ENCODE data around the gene MTCH2.
"Not testable (repeated sequence)": the region's sequence is repeated elsewhere in the genome, so short reads cannot be mapped to it uniquely, and the experiment has no call there.

MTCH2 gene

DNA sequence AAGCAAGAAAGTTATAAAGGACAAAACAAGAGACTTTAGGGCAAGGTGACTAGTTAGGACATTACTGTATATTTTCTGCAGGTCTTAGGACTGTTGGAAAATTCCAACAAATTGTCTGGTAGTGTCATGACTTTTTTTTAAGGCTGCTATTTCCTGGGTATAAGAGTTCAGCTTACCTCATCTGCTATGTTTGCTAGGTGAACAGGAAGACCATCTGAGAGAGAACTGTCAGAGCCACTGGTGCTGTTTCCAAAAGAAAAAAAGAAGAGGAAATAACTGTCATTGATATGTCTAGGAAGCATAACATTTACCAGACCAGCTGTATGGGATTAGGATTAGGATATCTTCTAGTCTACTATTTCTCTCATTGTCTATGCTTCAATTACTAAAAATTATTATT lies 26.3 kb upstream of the MTCH2 start:
- Histone ChIP-seq H3K4me2 (ENCODE audit: low read length) (no peak overlapping the region), H3F3A (ENCODE audit: insufficient read depth, low read length) (no peaks in the 10 kb centered on the region), H3K36me3 (ENCODE audit: insufficient read depth, low read length) (no peaks in the 10 kb centered on the region), H3K79me2 (ENCODE audit: insufficient read depth, low read length) (no peaks in the 10 kb centered on the region), H3K27ac (ENCODE audit: low read depth, low read length, poor library complexity, severe bottlenecking) (no peak overlapping the region), H3K9me3 (ENCODE audit: low read length) (no peaks in the 10 kb centered on the region), H3K9ac (ENCODE audit: low read length) (no peak overlapping the region), H2AFZ (ENCODE audit: low read length) (no peak overlapping the region), H3K4me1 (ENCODE audit: insufficient read depth, low read length, severe bottlenecking) (no peaks in the 10 kb centered on the region), H3K9me2 (ENCODE audit: low read depth, low read length) (no peaks in the 10 kb centered on the region), H3K27me3 (ENCODE audit: insufficient read depth, low read length) (no peaks in the 10 kb centered on the region), H3K4me3 (ENCODE audit: low read depth, low read length, poor library complexity, severe bottlenecking) (no peak overlapping the region), H4K20me1 (ENCODE audit: insufficient read depth, low read length) (no peaks in the 10 kb centered on the region)
- TF ChIP-seq, protein P1, sequence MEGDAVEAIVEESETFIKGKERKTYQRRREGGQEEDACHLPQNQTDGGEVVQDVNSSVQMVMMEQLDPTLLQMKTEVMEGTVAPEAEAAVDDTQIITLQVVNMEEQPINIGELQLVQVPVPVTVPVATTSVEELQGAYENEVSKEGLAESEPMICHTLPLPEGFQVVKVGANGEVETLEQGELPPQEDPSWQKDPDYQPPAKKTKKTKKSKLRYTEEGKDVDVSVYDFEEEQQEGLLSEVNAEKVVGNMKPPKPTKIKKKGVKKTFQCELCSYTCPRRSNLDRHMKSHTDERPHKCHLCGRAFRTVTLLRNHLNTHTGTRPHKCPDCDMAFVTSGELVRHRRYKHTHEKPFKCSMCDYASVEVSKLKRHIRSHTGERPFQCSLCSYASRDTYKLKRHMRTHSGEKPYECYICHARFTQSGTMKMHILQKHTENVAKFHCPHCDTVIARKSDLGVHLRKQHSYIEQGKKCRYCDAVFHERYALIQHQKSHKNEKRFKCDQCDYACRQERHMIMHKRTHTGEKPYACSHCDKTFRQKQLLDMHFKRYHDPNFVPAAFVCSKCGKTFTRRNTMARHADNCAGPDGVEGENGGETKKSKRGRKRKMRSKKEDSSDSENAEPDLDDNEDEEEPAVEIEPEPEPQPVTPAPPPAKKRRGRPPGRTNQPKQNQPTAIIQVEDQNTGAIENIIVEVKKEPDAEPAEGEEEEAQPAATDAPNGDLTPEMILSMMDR (IDR thresholded peaks at IDR 0.05; ENCODE audit: low read length) = no peak
- no peak for TF ChIP-seq EZH2 (IDR thresholded peaks at IDR 0.05; ENCODE audit: borderline replicate concordance, low read length)

DNA sequence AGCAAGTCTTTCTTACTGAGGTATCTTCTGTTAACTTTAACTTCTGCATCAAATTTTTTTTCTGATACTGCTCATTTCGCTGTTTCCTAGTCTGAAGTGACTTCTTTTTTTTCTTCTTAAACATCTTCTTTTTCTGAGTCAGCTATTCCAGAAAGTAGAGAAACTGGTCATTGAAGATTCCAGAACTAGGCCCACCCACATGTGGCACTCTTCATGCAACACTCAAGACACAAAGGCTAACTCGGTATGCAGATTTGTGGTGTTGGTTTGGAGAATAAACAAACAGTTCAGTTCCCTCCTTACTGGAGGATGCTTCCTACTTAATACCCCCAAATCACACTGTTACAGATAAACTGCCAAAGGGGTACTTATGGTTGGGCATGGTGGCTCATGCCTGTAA lies 25.2 kb upstream of the MTCH2 start:
- no peak for TF ChIP-seq EZH2 (IDR thresholded peaks at IDR 0.05; ENCODE audit: borderline replicate concordance, low read length)
- TF ChIP-seq, protein P1 (IDR thresholded peaks at IDR 0.05; ENCODE audit: low read length) = no peak
- H3K27ac ChIP-seq (ENCODE audit: low read depth, low read length, poor library complexity, severe bottlenecking) = no peak overlapping the region
- no peak overlapping the region for H2AFZ ChIP-seq (ENCODE audit: low read length)
- H3K4me2 ChIP-seq (ENCODE audit: low read length) = no peak overlapping the region
- no peaks in the 10 kb centered on the region for H3K4me1 ChIP-seq (ENCODE audit: insufficient read depth, low read length, severe bottlenecking)
- H3K36me3 ChIP-seq (ENCODE audit: insufficient read depth, low read length) = no peaks in the 10 kb centered on the region
- H3F3A ChIP-seq (ENCODE audit: insufficient read depth, low read length) = no peaks in the 10 kb centered on the region
- H3K9me2 ChIP-seq (ENCODE audit: low read depth, low read length) = no peaks in the 10 kb centered on the region
- no peak overlapping the region for H3K9ac ChIP-seq (ENCODE audit: low read length)
- H4K20me1 ChIP-seq (ENCODE audit: insufficient read depth, low read length) = no peaks in the 10 kb centered on the region
- H3K79me2 ChIP-seq (ENCODE audit: insufficient read depth, low read length) = no peaks in the 10 kb centered on the region
- H3K4me3 ChIP-seq (ENCODE audit: low read depth, low read length, poor library complexity, severe bottlenecking) = no peak overlapping the region
- no peaks in the 10 kb centered on the region for H3K27me3 ChIP-seq (ENCODE audit: insufficient read depth, low read length)
- H3K9me3 ChIP-seq (ENCODE audit: low read length) = no peaks in the 10 kb centered on the region

DNA sequence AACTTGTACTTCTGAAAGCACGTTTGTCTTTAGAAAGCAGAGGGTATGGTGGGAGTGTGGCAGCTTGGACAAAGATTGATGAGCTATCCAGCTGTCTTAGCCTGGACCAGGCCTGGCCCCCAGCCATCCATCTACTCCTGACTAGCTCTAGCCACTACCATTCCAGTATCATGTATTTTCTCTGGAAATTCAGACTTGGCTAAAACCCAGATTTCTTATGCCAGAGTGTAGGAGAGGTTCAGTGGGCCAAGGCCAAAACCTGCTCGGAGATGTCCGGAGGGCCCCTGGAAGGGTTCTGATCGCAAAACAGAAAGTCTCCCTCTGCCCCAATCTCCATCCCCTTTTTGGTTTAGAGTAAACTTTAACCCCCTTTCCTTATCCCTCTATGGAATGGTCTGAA lies 24.8 kb upstream of the MTCH2 start:
- no peak overlapping the region for H3K9ac ChIP-seq (ENCODE audit: low read length)
- no peaks in the 10 kb centered on the region for H3F3A ChIP-seq (ENCODE audit: insufficient read depth, low read length)
- H3K4me2 ChIP-seq (ENCODE audit: low read length) = no peak overlapping the region
- H3K27ac ChIP-seq (ENCODE audit: low read depth, low read length, poor library complexity, severe bottlenecking) = no peak overlapping the region
- no peaks in the 10 kb centered on the region for H3K79me2 ChIP-seq (ENCODE audit: insufficient read depth, low read length)
- no peaks in the 10 kb centered on the region for H3K9me3 ChIP-seq (ENCODE audit: low read length)
- H3K4me1 ChIP-seq (ENCODE audit: insufficient read depth, low read length, severe bottlenecking) = no peaks in the 10 kb centered on the region
- H4K20me1 ChIP-seq (ENCODE audit: insufficient read depth, low read length) = no peaks in the 10 kb centered on the region
- H3K9me2 ChIP-seq (ENCODE audit: low read depth, low read length) = no peaks in the 10 kb centered on the region
- no peak overlapping the region for H3K4me3 ChIP-seq (ENCODE audit: low read depth, low read length, poor library complexity, severe bottlenecking)
- no peaks in the 10 kb centered on the region for H3K36me3 ChIP-seq (ENCODE audit: insufficient read depth, low read length)
- TF ChIP-seq, protein P1 (IDR thresholded peaks at IDR 0.05; ENCODE audit: low read length) = no peak
- TF ChIP-seq EZH2 (IDR thresholded peaks at IDR 0.05; ENCODE audit: borderline replicate concordance, low read length) = no peak
- H3K27me3 ChIP-seq (ENCODE audit: insufficient read depth, low read length) = no peaks in the 10 kb centered on the region
- no peak overlapping the region for H2AFZ ChIP-seq (ENCODE audit: low read length)

DNA sequence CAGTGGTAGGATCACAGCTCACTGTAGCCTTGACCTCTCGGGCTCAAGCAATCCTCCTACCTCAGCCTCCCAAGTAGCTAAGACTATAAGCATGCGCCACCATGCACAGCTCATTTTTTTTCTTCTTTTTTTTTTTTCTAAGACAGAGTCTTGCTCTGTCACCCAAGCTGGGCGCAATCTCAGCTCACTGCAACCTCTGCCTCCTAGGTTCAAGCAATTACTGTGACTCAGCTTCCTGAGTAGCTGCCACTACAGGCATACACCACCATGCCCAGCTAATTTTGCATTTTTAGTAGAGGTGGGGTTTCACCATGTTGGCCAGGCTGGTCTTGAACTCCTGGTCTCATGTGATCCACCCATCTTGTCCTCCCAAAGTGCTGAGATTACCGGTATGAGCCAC lies 22.6 kb upstream of the MTCH2 start:
- not testable (repeated sequence) for H3K27ac ChIP-seq (ENCODE audit: low read depth, low read length, poor library complexity, severe bottlenecking); H3K9ac ChIP-seq (ENCODE audit: low read length); H4K20me1 ChIP-seq (ENCODE audit: insufficient read depth, low read length); H3F3A ChIP-seq (ENCODE audit: insufficient read depth, low read length); H3K4me1 ChIP-seq (ENCODE audit: insufficient read depth, low read length, severe bottlenecking); H3K27me3 ChIP-seq (ENCODE audit: insufficient read depth, low read length); H3K4me3 ChIP-seq (ENCODE audit: low read depth, low read length, poor library complexity, severe bottlenecking); H3K4me2 ChIP-seq (ENCODE audit: low read length); H3K9me3 ChIP-seq (ENCODE audit: low read length); H3K36me3 ChIP-seq (ENCODE audit: insufficient read depth, low read length); H2AFZ ChIP-seq (ENCODE audit: low read length); H3K9me2 ChIP-seq (ENCODE audit: low read depth, low read length); H3K79me2 ChIP-seq (ENCODE audit: insufficient read depth, low read length)
